Activated T-cell treated with anti-CD3 and anti-CD28 coated beads, Interleukin-2, amount 50 U/mL, for 72 hours (primary cell): ENCODE results near the gene DHDH. TPM values are rescaled to one million over a fixed set of nuclear protein-coding genes. Genes with fewer than 3 reads are reported as not detected.

Experiments
- ATAC-seq, 2 donors: fragments of 150-1000 bp; cut with Tn5 transposase; replicated peaks in 1 of 2; 2 replicates each; pipeline ENCODE4 v1.10.0; 2021; ENCODE audit warnings: moderate library complexity in 2 of 2, mild to moderate bottlenecking in 1 of 2
- DNase-seq, 2 donors: peaks; one replicate each; pipeline ENCODE4 v3.0.0; 2021 to 2022; ENCODE audit warnings: mixed read lengths in 1 of 2
- H3K27ac Mint-ChIP-seq: one replicate; pipeline ENCODE4 v1.8.0; 2022; ENCODE audit warnings: mild to moderate bottlenecking, moderate library complexity, mixed read lengths
- H3K27me3 Mint-ChIP-seq: one replicate; pipeline ENCODE4 v1.8.0; 2022; ENCODE audit warnings: low read depth, mixed read lengths
- H3K36me3 Mint-ChIP-seq, 2 donors: one replicate each; pipeline ENCODE4 v1.8.0; 2022; ENCODE audit warnings: mixed read lengths in 2 of 2, mild to moderate bottlenecking in 1 of 2; ENCODE audit not compliant: insufficient read depth in 2 of 2
- H3K4me1 Mint-ChIP-seq: one replicate; pipeline ENCODE4 v1.8.0; 2022; ENCODE audit warnings: low read depth, mixed read lengths
- H3K4me3 Mint-ChIP-seq, 2 donors: one replicate each; pipeline ENCODE4 v1.8.0; 2022; ENCODE audit warnings: mild to moderate bottlenecking in 2 of 2, mixed read lengths in 2 of 2, moderate library complexity in 2 of 2
- H3K9me3 Mint-ChIP-seq, 2 donors: one replicate each; pipeline ENCODE4 v1.8.0; 2022; ENCODE audit warnings: mixed read lengths in 2 of 2
- total RNA-seq, 2 donors: library from RNA; stranded (reverse); gene quantifications; one replicate each; pipeline ENCODE4 v1.2.3, GENCODE V29; 2022

The DHDH gene
- total RNA-seq, 2 donors from 2014 or later: 3.2 to 3.6 TPM

DNA sequence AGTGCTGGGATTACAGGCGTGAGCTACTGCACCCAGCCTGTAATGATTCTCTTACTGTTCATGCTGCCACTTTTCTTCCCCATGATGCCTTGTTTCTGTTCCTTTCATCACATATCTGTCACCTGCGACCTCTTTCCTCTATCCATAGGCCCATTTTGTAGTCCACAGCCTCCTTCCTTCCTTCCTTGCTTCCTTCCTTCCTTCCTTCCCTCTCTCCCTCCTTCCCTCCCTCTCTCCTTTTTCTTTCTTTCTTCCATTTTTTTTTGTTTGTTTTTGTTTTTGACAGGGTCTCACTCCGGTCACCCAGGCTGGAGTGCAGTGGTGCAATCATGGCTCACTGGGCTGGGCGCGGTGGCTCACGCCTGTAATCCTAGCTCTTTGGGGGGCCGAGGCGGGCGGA is 55.4 kb downstream of the DHDH start:
- Mint-ChIP-seq H3K36me3 (peaks cover 5 to 7% of the 10 kb centered on the region in 2 donors), H3K27ac (no peak overlapping the region), H3K27me3 (no peaks in the 10 kb centered on the region), H3K9me3 (no peaks in the 10 kb centered on the region), H3K4me3 (no peak overlapping the region), H3K4me1 (peaks cover 34% of the 10 kb centered on the region)
- ATAC-seq (no peak), DNase-seq (no peak)

DNA sequence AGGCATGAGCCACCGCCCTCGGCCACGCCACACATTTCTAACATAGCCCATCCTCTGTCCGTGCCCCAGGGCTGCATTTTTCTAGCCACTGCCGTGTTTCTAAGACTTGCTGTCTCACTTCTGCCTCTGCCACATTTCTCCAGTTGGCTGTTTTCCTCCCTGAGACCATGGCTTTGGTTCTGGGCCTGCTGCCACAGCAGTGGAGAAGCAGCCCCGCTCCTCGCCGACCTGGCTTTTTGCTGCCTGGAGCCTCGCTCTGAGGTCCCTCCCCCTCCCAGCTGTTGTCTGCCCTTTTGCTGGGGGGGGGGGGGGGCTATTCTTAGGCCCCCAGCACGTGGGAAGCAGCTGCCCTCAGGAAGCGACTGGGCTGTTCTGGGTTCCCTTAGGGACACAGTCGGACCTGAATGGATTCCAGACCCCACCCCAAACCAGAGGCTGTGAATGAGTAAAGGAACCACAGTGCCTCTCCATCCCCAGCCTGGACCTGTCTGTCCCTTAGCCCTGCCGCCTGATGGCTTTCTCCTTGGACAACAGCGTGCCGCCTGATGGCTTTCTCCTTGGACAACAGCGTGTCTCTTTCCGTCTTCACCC is 56.3 kb downstream of the DHDH start:
- ATAC-seq: no peak
- Mint-ChIP-seq H3K27me3 (no peaks in the 10 kb centered on the region), H3K36me3 (peaks cover 6 to 7% of the 10 kb centered on the region in 2 donors), H3K27ac (no peak overlapping the region), H3K4me3 (no peak overlapping the region), H3K9me3 (no peaks in the 10 kb centered on the region), H3K4me1 (peaks cover 43% of the 10 kb centered on the region)
- DNase-seq: no peak

DNA sequence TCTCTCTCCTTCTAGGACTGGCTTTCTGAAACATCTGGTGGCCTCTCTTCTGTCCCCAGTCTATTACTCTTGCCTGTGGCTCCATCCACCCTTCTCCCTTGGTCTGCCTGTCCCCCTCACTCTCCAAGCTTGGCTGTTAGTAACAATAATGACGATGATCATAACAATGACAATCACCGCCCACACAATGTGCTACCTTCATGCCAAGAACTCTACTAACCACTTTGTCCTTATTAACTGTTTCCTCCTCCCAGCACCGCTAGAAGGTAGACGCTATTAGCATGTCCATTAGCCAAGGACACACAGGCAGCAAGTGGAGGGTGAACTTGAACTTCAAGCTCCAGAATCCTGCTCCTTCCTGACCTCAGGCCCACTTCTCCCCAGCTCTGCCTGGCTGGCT is 56.9 kb downstream of the DHDH start:
- no peaks in the 10 kb centered on the region for H3K9me3 Mint-ChIP-seq
- H3K27ac Mint-ChIP-seq: no peak overlapping the region

DNA sequence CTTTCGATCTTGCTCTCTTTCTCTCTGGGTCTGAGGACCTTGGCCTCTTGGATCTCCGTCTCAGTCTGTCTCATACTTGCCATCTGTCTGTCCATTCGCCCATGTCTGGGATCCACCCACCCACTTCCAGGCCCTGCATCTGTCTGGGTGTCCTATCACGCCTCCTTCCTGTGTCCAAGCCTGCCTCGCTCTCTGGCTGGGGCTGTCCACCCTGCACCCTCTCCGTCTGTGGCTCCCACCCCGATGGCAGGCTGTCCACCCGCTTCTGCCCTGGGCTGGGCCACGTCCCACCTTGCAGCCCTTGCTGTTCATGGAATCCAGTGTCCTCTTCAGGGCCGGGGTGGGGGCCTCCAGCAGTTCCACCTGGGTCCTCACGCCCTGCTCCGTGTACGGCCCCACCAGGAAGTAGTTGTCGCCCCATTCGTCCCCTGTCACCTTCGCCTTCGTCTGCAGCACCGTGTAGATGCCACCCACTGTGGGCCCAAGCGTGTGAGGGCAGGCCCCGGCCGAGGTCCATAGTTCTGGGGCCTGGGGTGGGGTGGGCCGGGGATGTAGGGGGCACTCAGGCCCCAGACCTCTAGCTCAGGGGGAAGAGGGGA is 57.6 kb downstream of the DHDH start:
- Mint-ChIP-seq H3K4me3 (no peak overlapping the region), H3K27me3 (no peaks in the 10 kb centered on the region), H3K9me3 (no peaks in the 10 kb centered on the region), H3K4me1 (peaks cover 51% of the 10 kb centered on the region), H3K27ac (no peak overlapping the region), H3K36me3 (peaks cover 7 to 8% of the 10 kb centered on the region in 2 donors)
- no peak for ATAC-seq
- DNase-seq: no peak

More for the DNA sequence above, 56.9 kb downstream of the DHDH start:
- peaks cover 7 to 8% of the 10 kb centered on the region in 2 donors for H3K36me3 Mint-ChIP-seq
- H3K4me1 Mint-ChIP-seq: peaks cover 49% of the 10 kb centered on the region
- H3K27me3 Mint-ChIP-seq: no peaks in the 10 kb centered on the region
- H3K4me3 Mint-ChIP-seq: no peak overlapping the region
- DNase-seq (no peak), ATAC-seq (no peak)

DNA sequence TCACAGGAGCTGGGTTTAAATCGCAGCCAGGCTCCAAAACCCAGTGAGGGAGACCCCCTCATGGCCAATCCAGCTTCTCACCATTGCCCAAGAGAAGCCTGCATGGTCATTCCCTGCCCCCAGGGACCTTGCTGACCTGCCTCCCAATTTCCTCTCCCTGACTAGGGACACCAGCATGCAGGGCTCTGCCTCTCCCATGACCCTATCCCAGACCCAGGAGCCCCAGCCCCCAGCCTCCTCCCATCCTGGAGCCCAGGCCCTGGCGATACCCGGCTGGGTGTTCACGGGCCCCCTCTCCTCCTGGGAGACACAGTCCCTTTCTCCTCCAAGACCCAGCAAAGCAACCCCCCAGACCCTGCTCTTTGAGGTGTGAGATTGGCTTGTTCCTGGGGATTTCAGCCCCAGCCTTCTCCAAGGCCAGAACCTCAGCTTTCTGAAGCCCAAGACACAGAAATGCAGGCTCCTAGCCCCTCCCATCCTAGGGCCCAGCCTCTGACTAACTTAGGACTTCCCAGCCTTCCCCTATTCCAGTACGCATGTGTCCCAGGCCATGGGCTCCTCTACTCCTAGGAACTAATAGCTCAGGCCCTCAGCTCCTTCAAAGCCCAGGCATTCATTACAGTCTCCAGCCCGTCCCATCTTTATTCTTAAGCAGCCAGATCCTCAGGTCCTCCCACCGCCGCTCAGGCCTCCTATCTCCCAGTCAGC is 58.5 kb downstream of the DHDH start:
- DNase-seq: no peak
- H3K36me3 Mint-ChIP-seq: peaks cover 7 to 8% of the 10 kb centered on the region in 2 donors
- no peaks in the 10 kb centered on the region for H3K9me3 Mint-ChIP-seq
- no peak for ATAC-seq
- no peaks in the 10 kb centered on the region for H3K27me3 Mint-ChIP-seq
- H3K4me1 Mint-ChIP-seq: peaks cover 50% of the 10 kb centered on the region
- H3K27ac Mint-ChIP-seq: peak overlapping the region; percentile 34
- peak overlapping the region; percentile 90 to 99 for H3K4me3 Mint-ChIP-seq

DNA sequence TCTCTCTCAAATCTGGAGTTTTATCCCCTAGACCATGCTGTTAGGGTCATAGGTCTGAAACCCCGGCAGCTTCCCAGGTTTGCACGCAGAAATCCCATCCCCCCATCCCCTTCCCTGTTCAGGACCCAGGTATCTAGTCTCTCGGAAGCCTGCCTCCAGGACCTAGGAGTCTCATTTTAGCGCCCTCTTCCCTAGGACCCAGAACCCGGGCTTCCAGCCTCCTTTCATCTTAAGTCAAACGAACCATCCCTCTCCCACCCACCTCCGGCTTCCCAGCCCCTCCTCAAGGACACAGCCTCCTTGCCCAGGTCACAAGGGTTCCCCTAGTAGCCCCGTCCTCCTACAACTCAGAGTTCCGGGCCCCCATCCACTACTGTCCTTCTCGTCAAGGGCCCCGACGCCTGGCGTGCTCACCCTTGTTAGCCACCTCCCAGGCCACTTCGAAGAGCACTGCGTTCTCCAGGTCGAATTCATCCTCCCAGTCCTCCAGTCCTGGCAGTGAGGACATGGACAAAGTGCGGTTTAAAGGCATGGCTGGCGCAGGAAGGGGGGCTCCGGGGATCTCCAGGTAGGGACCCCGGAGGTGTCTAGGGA is 59.2 kb downstream of the DHDH start:
- Mint-ChIP-seq H3K9me3 (no peaks in the 10 kb centered on the region), H3K4me3 (peak overlapping the region; percentile 90 to 99), H3K27me3 (no peaks in the 10 kb centered on the region), H3K27ac (peak overlapping the region; percentile 34), H3K36me3 (peaks cover 7% of the 10 kb centered on the region in 2 donors), H3K4me1 (peaks cover 46% of the 10 kb centered on the region)
- peak; percentile 37 for DNase-seq
- ATAC-seq: no peak

DNA sequence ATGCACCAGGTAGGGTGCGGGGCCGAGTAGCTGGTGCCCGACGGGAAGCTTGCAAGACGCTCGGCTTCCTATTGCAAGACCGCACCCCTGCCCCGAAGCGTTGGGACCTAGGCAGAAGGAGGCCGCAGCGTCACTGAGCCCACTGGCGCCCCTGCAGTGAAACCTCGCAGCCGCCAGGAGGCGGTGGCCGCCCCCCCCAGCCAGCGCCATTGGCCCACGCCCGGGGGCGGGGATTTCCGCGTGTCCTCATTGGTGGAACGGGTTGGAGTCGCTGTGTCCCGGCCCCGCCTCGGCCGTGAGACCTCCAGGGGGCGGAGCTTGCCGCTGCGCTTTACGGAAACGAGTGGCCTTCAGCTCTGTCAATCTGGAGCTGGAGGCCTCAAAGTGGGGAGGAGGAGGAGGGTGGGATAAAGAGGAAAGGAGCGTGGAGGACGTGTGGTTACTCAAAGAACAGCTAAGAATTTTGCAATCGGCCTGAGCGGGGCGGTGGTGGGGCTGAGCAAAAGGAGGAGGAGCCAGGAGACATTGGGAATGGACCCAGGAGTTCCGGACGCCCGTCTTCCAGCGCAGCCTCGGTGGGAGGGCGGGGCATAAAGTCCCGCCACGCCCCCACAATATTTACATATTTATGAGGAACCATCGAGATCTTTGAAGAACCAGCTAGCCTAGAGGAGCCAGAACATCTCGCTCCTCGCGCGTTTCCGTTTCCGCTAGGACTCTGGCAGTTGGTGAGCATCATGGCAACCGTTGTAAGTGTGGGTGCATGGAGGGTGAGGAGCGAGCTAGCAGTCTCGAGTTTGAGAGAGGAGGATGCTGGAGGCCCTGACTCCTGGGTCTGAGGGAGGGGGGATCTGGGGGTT is 59.9 kb downstream of the DHDH start, which contains the start of the genes GYS1 and RUVBL2:
Gene GYS1, minus strand, starts transcription at position 135 of the 860 bp plus-strand sequence. CDS start 197 bp downstream, outside the sequence.
Gene RUVBL2, plus strand, starts transcription at position 713 of the 860 bp plus-strand sequence. Its CDS starts 25 bp downstream, at position 738.
- peak; percentile 93 for ATAC-seq
- peak; percentile 100 for DNase-seq
- peak within 1 kb of the TSS; percentile 91 for H3K27ac Mint-ChIP-seq
- H3K27me3 Mint-ChIP-seq: no peaks in the 10 kb centered on the region
- peak within 1 kb of the TSS; percentile 90 to 99 for H3K4me3 Mint-ChIP-seq
- H3K4me1 Mint-ChIP-seq: peaks cover 46% of the 10 kb centered on the region
- H3K36me3 Mint-ChIP-seq: peaks cover 4 to 7% of the 10 kb centered on the region in 2 donors
- H3K9me3 Mint-ChIP-seq: no peaks in the 10 kb centered on the region

DNA sequence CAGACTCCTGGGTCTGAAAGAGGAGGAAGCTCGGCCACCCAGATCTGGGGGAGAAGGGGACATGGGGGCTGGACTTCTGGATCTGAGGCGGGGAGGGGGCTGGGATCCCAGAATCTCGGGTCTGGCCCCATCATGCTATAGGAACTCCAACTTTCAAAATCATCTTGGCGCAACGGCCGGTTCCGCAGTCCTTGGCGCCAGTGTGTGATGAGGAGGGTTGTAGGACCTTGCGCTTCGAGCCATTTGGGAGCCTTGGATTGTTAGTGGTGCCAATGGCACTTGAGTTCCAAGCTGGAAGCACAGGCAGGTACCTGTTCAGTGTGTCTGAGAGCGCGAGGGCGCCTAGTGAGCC is 60.5 kb downstream of the DHDH start:
- Mint-ChIP-seq H3K27ac (peak overlapping the region; percentile 91), H3K27me3 (no peaks in the 10 kb centered on the region), H3K4me3 (peak overlapping the region; percentile 90 to 99), H3K36me3 (peaks cover 2 to 7% of the 10 kb centered on the region in 2 donors), H3K4me1 (peaks cover 46% of the 10 kb centered on the region), H3K9me3 (no peaks in the 10 kb centered on the region)
- ATAC-seq: no peak
- no peak for DNase-seq

Other genes with a start within 250 kb of the DHDH start
- gene FUT2, start 237.7 kb upstream of the DHDH start, total RNA-seq: not detected
- gene MAMSTR, start 214.0 kb upstream of the DHDH start, total RNA-seq: under 1 TPM; 0.69 to 0.89 TPM
- gene RASIP1, start 193.1 kb upstream of the DHDH start, total RNA-seq: under 1 TPM; 0.53 to 0.86 TPM
- under 1 TPM; 0.14 to 0.32 TPM for gene IZUMO1, start 186.8 kb upstream of the DHDH start, total RNA-seq
- gene FUT1, start 181.1 kb upstream of the DHDH start, total RNA-seq: under 1 TPM; 0.29 to 0.32 TPM
- gene FGF21, start 178.2 kb upstream of the DHDH start, total RNA-seq: not detected
- 10 to 100 TPM; 42.1 to 49.5 TPM for gene BCAT2, start 122.7 kb upstream of the DHDH start, total RNA-seq
- 1 to 10 TPM; 2.0 to 3.2 TPM for gene HSD17B14, start 97.2 kb upstream of the DHDH start, total RNA-seq
- 10 to 100 TPM; 16.2 to 24.5 TPM for gene PLEKHA4, start 65.1 kb upstream of the DHDH start, total RNA-seq
- 100 to 1,000 TPM; 130 to 153 TPM for gene PPP1R15A, start 61.3 kb upstream of the DHDH start, total RNA-seq
- 1 to 10 TPM in 1 of 2 donors, under 1 TPM in 1; 0.79 to 3.3 TPM for gene TULP2, start 35.0 kb upstream of the DHDH start, total RNA-seq
- 100 to 1,000 TPM; 168 to 183 TPM for gene NUCB1, start 33.4 kb upstream of the DHDH start, total RNA-seq
- gene BAX, start 21.2 kb downstream of the DHDH start, total RNA-seq: 100 to 1,000 TPM; 318 to 448 TPM
- 100 to 1,000 TPM; 681 to 811 TPM for gene FTL, start 31.6 kb downstream of the DHDH start, total RNA-seq
- 10 to 100 TPM; 25.9 to 29.4 TPM for gene GYS1, start 59.6 kb downstream of the DHDH start, total RNA-seq
- gene RUVBL2, start 60.2 kb downstream of the DHDH start, total RNA-seq: 10 to 100 TPM; 83.4 to 92.5 TPM
- gene LHB, start 83.4 kb downstream of the DHDH start, total RNA-seq: not detected
- gene CGB3, start 90.6 kb downstream of the DHDH start, total RNA-seq: not detected
- 1 to 10 TPM in 1 of 2 donors, not detected in 1; 1.4 TPM for gene CGB2, start 98.2 kb downstream of the DHDH start, total RNA-seq
- not detected for gene CGB1, start 103.2 kb downstream of the DHDH start, total RNA-seq
- not detected for gene CGB5, start 110.1 kb downstream of the DHDH start, total RNA-seq
- gene CGB8, start 115.4 kb downstream of the DHDH start, total RNA-seq: not detected
- gene CGB7, start 124.0 kb downstream of the DHDH start, total RNA-seq: not detected
- gene NTF4, start 131.1 kb downstream of the DHDH start, total RNA-seq: not detected
- gene KCNA7, start 139.0 kb downstream of the DHDH start, total RNA-seq: not detected
- gene SNRNP70, start 151.8 kb downstream of the DHDH start, total RNA-seq: 100 to 1,000 TPM; 165 to 175 TPM
- gene LIN7B, start 180.7 kb downstream of the DHDH start, total RNA-seq: 1 to 10 TPM; 5.1 to 7.7 TPM
- 1 to 10 TPM; 2.2 to 2.9 TPM for gene C19orf73, start 185.4 kb downstream of the DHDH start, total RNA-seq
- 1 to 10 TPM; 6.2 to 9.0 TPM for gene PPFIA3, start 185.8 kb downstream of the DHDH start, total RNA-seq
- gene HRC, start 221.7 kb downstream of the DHDH start, total RNA-seq: not detected
- 1 to 10 TPM in 1 of 2 donors, under 1 TPM in 1; 0.96 to 1.5 TPM for gene TRPM4, start 224.1 kb downstream of the DHDH start, total RNA-seq